ENCODE results near the gene RCAN3. TPM values are rescaled to one million over a fixed set of nuclear protein-coding genes. Genes with fewer than 3 reads are reported as not detected.

Gene RCAN3
- total and polyA plus RNA-seq, 2 experiments from 2014 or later = 6.2 to 10.1 TPM

DNA sequence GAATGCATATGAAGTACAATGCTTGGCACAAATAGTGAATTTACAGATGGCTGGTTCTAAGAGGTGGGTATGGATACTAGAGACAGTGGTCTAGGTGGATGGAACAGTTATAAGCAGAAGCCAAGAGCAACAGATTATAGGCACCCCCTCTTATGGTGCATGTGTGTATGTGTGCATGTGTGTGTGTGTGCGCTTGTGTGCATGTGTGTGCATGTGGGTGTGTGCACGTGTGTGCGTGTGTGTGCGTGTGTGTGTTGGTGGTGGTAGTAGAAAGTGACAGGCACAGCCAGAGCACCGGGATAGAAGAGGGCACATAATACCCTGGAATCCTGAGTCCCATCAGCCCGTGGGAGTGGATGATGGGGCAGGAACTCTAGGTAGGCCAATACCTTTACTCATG is 54.6 kb downstream of the RCAN3 start:
- no peak for DNase-seq (ENCODE audit: low spot score)
- H3K4me1 ChIP-seq (ENCODE audit: insufficient read depth) = peaks cover 13% of the 10 kb centered on the region
- H3K4me2 ChIP-seq = peak overlapping the region; percentile 93
- peak overlapping the region; percentile 40 for H3K27ac ChIP-seq
- no peaks in the 10 kb centered on the region for H3K79me2 ChIP-seq
- no peaks in the 10 kb centered on the region for H3K36me3 ChIP-seq (replicated peaks; ENCODE audit: insufficient read depth, low read depth)
- H2AFZ ChIP-seq = no peak overlapping the region
- H3K4me3 ChIP-seq = no peak overlapping the region
- 93% methylated on average over 6 of the region's 6 CpGs for WGBS (ENCODE audit: low lambda C conversion rate, missing lambda C conversion rate)
- H3K9me3 ChIP-seq (ENCODE audit: low read depth) = no peaks in the 10 kb centered on the region
- H4K20me1 ChIP-seq (ENCODE audit: insufficient read depth, poor library complexity, severe bottlenecking) = no peaks in the 10 kb centered on the region
- H3K9me2 ChIP-seq (replicated peaks; ENCODE audit: insufficient read depth) = no peaks in the 10 kb centered on the region
- peaks cover 6% of the 10 kb centered on the region for H3K27me3 ChIP-seq
- no peak for TF ChIP-seq EZH2phosphoT487 (IDR thresholded peaks at IDR 0.05; ENCODE audit: low read depth, severe bottlenecking, unreplicated experiment)
- TF ChIP-seq, protein P1, sequence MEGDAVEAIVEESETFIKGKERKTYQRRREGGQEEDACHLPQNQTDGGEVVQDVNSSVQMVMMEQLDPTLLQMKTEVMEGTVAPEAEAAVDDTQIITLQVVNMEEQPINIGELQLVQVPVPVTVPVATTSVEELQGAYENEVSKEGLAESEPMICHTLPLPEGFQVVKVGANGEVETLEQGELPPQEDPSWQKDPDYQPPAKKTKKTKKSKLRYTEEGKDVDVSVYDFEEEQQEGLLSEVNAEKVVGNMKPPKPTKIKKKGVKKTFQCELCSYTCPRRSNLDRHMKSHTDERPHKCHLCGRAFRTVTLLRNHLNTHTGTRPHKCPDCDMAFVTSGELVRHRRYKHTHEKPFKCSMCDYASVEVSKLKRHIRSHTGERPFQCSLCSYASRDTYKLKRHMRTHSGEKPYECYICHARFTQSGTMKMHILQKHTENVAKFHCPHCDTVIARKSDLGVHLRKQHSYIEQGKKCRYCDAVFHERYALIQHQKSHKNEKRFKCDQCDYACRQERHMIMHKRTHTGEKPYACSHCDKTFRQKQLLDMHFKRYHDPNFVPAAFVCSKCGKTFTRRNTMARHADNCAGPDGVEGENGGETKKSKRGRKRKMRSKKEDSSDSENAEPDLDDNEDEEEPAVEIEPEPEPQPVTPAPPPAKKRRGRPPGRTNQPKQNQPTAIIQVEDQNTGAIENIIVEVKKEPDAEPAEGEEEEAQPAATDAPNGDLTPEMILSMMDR (IDR thresholded peaks at IDR 0.05; ENCODE audit: poor library complexity) = no peak
- TF ChIP-seq EZH2 (IDR thresholded peaks at IDR 0.05; ENCODE audit: borderline replicate concordance) = no peak

DNA sequence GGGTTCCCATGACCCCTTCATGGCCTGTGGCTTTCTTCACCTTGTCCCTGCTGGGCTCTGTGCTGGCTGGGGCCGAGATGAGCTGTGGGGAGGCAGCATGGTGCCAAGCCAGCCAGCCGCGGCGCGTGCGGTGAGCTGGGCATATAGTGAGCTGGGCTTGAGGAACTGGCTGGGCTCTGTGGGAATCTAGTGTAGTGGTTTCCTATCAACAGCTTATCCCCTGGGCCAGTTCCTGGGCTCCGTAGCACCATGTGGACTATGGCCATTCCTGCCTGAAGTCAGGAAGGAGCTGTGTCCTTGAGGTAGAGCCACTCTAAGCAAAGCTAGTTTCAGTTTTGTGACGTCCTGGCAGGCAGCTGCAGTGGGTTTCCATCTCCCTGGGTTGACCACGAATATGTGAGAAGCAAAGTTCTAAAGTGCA is 55.1 kb downstream of the RCAN3 start:
- TF ChIP-seq, protein P1 (IDR thresholded peaks at IDR 0.05; ENCODE audit: poor library complexity) = no peak
- TF ChIP-seq EZH2 (IDR thresholded peaks at IDR 0.05; ENCODE audit: borderline replicate concordance) (no peak), EZH2phosphoT487 (IDR thresholded peaks at IDR 0.05; ENCODE audit: low read depth, severe bottlenecking, unreplicated experiment) (no peak)
- Histone ChIP-seq H3K27ac (peak overlapping the region; percentile 40), H4K20me1 (ENCODE audit: insufficient read depth, poor library complexity, severe bottlenecking) (no peaks in the 10 kb centered on the region), H3K4me3 (no peak overlapping the region), H3K9me2 (replicated peaks; ENCODE audit: insufficient read depth) (no peaks in the 10 kb centered on the region), H2AFZ (no peak overlapping the region), H3K9me3 (ENCODE audit: low read depth) (no peaks in the 10 kb centered on the region), H3K4me2 (peak overlapping the region; percentile 41), H3K27me3 (peaks cover 6% of the 10 kb centered on the region), H3K79me2 (no peaks in the 10 kb centered on the region), H3K4me1 (ENCODE audit: insufficient read depth) (peaks cover 9% of the 10 kb centered on the region), H3K36me3 (replicated peaks; ENCODE audit: insufficient read depth, low read depth) (no peaks in the 10 kb centered on the region)
- peak; percentile 36 for DNase-seq (ENCODE audit: low spot score)
- WGBS (ENCODE audit: low lambda C conversion rate, missing lambda C conversion rate) = 73% methylated on average over 9 of the region's 9 CpGs

DNA sequence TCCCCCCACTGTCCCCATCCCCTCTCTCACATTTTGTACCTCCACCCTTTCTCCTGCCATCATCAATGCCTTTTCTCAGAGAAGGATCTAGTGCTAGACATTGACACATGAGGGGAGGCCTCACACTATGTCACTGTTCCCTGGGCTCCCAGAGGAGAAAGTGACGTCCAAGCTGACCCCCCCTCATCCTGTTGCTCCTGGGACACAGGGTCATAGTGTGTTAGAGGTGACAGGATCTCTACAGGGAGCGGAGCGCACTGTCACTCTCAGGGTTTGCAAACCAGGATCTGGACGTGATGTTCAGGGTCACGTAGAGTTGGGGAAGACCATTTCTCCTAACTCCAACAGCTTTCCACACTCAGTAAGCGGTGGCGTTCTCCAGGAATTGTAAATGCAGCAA is 55.8 kb downstream of the RCAN3 start:
- Histone ChIP-seq H3K4me1 (ENCODE audit: insufficient read depth) (peaks cover 9% of the 10 kb centered on the region), H3K4me2 (no peak overlapping the region), H3K79me2 (no peaks in the 10 kb centered on the region), H3K9me2 (replicated peaks; ENCODE audit: insufficient read depth) (no peaks in the 10 kb centered on the region), H3K27ac (no peak overlapping the region), H3K27me3 (peaks cover 6% of the 10 kb centered on the region), H4K20me1 (ENCODE audit: insufficient read depth, poor library complexity, severe bottlenecking) (no peaks in the 10 kb centered on the region), H3K4me3 (no peak overlapping the region), H3K36me3 (replicated peaks; ENCODE audit: insufficient read depth, low read depth) (no peaks in the 10 kb centered on the region), H2AFZ (no peak overlapping the region), H3K9me3 (ENCODE audit: low read depth) (no peaks in the 10 kb centered on the region)
- DNase-seq (ENCODE audit: low spot score) = no peak
- TF ChIP-seq, protein P1 (IDR thresholded peaks at IDR 0.05; ENCODE audit: poor library complexity) = no peak
- TF ChIP-seq EZH2phosphoT487 (IDR thresholded peaks at IDR 0.05; ENCODE audit: low read depth, severe bottlenecking, unreplicated experiment) (no peak), EZH2 (IDR thresholded peaks at IDR 0.05; ENCODE audit: borderline replicate concordance) (no peak)
- 90% methylated on average over 7 of the region's 7 CpGs for WGBS (ENCODE audit: low lambda C conversion rate, missing lambda C conversion rate)
